Activated CD8-positive, alpha-beta memory T cell treated with anti-CD3 and anti-CD28 coated beads, Interleukin-2, amount 50 U/mL, for 1 hour (primary cell): Measurements from ENCODE around the gene LRRC7.
"Not testable (repeated sequence)": the region's sequence is repeated elsewhere in the genome, so short reads cannot be mapped to it uniquely, and the experiment has no call there.

Experiments used
- DNase-seq: peaks from one replicate; pipeline ENCODE4 v3.0.0-alpha.2; 2020; ENCODE audit errors: extremely low read depth

The LRRC7 gene

DNA sequence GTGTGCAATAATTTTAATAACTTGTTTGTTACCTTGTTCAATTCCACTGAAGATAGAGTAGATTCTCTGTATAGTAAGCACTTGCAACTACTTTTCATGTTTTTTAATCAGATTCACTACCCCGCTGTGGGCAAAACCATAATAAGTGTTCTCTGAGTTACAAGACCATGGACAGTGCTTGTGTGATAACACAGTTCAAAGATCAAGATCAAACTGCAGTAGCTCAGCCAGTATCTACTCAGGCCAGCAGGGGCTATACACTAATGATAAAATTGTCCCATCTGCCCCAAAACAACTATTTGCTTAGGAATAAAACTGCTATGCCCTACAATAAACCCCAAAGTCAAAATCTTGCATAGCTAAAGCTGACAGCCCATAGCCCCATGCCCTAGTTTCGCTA lies 129.6 kb downstream of the LRRC7 start:
- no peak for DNase-seq

DNA sequence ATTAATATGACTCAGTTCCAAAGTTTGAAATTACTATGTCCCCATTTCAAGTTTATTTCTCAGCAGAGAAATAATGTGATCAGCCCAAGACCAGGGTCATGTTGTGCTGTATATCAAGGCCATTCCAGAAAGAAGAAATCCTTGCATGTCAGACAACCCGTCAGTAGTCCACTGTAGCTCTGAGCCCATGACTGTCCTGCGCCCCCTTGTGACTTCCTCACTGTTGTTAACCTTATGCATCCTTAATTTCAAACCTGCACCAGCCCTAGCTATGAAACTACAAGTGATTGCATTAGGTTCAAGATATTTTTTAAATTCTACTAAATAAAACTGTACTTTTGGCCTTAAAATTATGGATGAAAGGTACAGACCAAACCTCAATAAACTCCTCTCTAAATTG lies 133.0 kb downstream of the LRRC7 start:
- DNase-seq, result no peak

DNA sequence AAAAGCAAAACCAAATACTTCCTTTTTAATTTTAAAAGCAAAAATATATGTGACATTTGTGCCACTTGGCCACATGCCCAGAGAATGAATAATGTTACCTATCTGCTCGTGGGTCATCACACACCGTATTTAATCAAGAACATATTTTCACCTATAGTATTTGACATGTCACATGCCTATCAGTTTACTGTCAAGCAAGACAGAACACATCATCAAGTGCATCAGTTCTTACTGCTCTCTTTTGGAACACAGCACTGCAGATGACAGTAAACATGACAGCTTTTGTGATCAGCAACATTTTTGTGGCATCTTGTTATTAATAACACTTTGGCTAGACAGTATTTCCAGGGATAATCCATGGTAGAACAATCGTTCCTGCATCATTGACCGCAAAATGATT lies 134.4 kb downstream of the LRRC7 start:
- no peak for DNase-seq

DNA sequence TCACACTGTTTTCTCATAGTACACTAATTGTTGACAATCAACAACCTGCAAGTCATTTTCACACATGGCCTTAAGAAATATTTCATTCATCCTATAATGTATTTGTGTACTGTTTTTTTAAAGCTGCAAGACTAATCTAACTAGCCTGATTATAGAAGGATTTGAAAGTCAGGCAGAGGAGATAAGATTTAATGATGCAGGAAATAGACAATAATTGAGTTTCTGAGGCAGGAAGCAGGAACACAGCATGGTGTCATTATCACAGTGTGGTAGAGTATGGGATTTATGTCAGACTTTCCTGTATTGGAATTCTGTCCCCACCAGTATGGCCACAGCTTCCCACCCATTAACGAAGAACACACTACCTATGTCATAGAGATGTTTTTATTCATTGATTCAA lies 138.8 kb downstream of the LRRC7 start:
- no peak for DNase-seq

DNA sequence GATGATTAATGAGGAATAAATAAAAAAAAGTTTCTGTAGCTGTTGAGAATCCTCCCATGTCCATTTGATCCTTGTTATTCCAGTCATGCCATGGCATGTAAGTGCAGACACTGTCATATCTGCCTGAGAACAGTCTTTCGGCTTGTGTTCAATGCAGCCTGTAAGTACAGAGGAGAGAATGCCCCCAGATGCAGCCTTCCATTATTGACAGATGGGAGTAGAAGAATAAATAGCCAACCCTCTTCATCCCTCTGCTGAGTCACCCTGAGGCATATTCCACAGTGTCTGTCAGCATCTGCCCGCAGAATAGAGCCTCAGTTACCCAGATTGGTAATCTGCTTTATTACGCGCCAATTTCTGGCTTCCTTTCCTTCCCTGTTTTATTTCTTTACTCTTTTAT lies 139.4 kb downstream of the LRRC7 start:
- DNase-seq, result no peak

DNA sequence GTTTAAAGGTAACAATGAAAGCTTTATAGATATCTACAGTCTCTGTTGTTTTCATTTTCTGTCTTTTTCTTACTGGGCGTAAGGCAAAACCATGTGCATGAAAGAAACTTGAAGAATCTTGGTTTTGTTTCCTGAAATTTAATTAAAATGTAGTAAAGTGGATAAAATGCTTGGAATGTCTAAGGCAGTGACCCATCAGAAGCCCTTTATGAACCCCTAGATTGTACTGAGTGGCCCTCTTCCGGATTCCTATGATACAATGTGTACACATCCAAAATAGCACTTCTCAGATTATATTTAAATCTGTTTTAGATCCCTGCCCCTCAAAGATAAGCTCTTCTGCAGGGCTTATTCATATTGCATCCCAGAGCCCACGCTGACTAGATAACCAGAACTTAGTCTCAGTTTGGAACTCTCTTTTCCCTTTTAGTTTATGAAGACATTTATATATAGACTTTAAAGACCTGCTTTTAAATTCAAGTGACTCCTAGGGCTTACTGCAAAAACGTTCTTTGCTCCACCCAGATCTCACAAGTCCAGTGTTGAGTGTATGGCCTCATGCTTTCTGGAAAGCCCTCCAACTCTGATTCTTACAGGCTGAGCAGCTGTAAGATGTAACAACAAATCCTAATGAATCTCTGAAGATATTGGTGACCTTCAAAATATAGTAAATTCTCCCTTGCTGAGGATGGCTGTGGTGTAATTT lies 142.9 kb downstream of the LRRC7 start:
- no peak for DNase-seq

DNA sequence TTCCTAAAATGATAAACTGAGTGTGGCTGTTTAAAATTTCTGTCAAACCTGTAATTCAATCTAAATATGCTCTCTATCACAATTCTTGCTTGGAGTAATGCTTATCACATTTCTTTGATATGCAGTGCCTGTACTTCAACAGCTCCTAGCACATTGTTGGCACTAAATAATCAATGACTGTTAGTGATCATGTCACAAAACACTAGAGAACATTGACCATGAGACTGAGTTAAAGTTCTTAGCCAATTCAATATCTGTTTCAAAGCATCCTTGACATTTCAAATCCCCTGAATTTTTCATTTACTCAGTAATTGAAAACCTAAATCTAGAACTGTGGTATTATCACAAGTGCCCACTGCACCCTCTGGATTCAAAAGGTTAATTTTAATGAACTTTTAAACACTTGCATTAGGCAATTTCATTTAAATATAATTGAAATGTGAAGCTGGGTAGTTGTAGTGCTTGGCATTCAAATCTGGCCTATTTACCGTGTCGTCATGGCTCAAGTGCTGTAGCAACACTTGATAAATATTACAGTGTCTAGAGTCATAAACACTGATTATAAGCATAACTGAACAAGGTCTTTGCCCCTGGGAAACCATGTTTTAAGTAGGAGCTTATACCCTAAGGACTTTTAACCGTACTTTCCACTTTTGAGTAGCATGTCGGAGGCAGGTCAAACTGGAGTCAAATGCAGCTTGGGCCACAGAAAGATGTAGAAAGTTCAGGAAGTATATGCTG lies 143.6 kb downstream of the LRRC7 start:
- DNase-seq, result no peak

DNA sequence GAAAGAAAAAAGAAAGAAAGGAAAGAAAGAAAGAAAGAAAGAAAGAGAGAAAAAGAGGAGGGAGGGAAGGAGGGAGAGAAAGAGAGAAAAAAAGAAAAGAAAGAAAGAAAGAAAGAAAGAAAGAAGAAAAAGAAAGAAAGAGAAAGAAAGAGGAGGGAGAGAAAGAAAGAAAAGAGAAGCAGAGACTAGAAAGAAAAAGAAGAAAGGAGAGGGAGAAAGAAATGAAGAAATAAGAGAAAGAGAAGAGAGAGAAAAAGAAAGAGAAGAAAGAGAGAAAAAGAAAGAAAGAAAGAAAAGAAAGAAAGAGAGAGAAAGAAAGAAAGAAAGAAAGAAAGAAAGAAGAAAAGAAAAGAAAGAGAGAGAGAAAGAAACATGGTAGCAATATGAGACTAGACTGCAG lies 150.1 kb downstream of the LRRC7 start:
- not testable (repeated sequence) for DNase-seq

DNA sequence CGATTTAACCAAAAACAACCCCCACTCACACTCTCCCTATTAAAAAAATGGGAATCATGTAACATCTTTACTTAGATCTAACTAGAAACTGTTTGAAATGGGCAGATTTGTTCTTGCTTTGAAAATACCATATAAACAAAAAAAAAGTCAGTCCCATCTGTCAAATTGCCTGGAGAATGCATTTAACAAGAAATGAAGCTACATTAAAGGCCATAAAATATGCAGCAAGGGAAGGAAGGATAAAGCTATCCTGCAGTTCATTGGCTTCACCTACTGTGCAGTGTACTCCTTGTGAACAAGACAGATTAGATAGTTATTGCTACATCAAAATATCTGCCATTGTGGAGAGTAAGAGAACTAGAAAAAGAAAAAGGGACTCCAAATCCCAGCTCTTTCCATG lies 160.5 kb downstream of the LRRC7 start:
- DNase-seq, result no peak

DNA sequence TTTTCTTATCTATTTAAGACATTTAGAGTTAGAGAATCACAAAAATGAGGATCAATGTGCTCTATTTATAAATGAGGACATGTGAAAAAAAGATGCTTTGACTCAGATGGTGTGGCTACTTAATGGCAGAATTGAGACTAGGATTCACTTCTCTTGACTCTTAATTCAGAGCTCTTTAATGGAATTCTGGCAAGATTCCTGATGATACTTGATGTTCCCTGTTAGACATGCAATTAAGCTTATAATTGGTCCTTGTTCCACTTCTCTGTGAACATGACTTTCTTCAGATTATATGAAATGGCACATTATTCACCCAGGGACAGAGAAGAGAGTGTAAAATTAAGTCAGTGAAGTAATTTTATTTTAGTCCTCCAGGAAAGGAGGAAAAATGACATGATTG lies 165.3 kb downstream of the LRRC7 start:
- no peak for DNase-seq

DNA sequence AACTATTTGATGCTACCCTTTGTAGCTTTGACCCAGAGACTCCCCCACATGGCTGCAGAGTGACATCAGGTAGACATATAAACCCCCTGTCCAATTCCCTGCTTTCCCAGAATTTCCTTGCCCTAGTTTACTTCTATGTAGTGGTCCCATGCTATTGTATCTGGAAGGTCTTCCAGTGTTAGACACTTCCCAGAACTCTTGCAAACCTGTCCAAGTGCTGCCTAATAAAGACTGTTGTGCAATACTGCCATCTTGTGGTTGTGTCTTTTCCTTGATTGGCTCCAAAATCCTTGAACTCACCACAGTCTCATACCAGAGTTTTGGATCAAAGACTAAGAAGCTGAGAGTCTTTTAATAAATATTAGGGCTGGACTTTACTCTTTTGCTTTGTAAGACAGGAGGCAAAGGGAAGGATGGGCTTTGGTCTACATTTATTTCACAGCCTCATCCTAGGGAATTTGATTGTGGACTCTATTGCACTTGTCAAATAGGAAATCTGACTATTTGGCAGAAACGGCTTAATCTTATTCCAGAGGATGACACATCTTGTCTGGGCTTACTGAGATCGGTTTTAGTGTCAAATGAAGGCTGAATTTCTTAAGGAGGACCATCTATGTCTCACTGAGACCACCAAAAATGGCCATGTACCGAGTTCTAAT lies 169.9 kb downstream of the LRRC7 start:
- no peak for DNase-seq

DNA sequence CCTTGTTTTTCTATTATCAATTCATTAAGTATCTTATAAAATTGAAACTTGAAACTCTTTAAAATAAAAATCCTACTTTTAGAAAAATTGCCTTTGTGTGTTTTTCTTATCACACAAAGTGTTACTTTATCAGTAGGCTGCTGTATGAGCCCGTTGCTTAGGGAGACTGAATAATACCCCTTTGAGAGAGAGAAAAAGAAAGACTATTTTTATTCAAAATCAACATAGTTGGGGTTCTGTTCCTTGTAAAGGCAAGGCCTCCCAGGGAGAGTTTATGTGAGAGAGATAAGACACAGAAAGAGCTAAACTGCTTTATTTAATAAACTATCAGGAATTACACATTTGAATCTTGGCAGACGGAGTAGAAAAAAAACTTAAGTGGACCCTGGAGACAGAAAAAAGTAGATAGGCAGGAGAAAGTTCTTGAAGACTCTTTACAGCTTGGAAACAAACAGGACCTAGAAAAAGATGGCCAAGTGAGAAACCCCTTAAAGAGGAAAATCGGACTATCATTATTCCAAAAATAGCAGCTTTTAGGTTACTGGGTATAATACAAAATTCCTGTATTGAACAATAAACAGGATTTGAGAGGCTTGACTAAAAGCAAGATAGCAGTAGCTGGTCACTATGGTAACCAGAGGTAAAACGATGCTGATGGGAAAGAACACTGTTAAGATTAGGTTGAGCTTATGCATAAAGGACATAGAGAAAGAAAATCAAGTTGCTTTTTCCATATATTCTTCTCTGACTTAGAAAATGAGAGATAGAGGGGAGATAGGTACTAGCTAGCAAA lies 170.9 kb downstream of the LRRC7 start:
- DNase-seq, result no peak

DNA sequence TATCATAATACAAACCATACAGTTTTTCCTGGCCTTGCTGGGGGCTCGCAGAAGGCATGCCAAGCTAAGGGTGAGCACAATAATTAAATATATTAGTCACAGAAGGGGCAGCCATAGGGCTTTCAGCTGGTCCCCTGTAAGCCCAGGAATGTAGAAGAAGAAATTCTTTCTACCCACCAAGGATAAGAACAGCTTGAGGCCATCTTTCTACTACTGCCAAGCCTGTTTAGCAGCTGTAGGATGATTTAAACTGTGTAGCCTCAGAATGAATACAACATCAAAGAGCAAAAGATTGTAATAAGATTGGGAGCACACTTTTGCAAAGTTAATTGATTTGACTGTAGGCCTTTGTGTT lies 171.5 kb downstream of the LRRC7 start:
- no peak for DNase-seq

DNA sequence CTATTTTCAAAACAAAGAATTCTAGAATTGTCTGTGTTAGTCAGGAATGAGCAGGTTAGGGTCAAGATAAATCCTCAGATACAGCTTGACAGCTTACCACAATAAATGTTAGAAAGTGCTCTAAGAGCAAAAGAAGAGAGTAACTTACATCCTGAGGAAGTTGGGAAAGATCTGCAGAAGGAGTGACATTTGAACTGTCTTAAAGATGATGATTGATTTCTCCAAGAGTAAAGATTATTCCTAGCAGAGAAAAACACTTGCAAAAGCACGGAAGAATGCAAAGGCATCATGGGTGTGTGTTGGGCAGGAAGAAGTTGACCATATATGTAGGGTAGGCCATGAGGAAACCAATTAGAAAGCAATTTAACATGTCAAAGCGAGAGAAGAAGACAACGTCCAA lies 175.4 kb downstream of the LRRC7 start:
- DNase-seq, result no peak

DNA sequence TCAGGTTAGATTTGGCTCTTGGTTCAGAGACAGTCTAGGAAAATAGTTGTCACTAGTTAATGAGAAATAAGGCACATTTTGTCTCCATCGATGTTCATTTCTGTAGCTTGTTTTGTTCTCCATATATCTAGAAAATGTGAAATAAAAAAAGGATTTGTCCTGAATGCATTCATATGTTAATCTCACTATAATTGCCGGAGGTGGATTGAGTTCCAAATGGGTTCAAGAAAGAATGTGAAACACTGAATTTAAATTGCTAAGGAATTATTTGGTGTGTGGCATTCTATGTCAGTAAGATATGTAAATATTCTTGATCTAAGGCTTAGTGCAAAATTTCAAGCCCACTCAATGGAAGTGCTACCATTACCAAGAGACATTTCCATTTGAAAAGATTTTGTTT lies 176.7 kb downstream of the LRRC7 start:
- DNase-seq, result no peak

DNA sequence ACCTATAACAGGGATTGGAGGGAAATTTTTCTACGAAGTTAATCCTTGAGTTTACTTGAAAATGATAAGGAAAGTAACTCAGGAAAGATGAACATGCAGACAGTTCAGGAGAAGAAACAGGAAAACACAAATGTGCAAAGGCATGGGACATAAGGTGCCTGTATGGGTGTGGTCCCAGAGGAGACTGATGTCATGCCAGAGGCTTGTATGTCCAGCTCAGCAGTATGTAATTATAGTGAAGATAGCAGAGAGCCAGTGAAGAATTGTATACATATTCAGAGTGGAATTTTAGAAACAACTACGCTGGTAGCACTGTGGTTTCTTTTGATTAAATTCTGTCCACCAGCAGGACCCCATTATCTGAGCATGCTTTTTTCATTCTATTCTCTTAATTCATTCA lies 179.5 kb downstream of the LRRC7 start:
- no peak for DNase-seq

DNA sequence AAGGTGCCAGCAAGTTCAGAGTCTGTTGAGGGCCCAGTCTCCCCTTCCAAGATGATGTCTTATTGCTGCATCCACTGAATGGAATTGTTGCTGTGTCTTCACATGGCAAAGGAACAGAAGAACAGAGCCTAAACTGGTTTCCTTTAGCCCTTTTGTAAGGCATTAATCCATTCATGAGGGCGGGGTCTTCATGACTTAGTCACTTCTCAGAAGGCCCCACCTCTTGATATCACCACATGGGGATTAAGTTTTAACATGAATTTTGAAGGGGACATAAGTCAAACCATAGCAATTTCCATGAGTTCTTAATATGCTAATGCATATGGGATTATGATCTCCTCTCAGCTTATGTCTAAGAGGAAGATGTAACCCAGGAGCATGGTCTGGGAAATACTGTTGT lies 182.9 kb downstream of the LRRC7 start:
- DNase-seq, result no peak

DNA sequence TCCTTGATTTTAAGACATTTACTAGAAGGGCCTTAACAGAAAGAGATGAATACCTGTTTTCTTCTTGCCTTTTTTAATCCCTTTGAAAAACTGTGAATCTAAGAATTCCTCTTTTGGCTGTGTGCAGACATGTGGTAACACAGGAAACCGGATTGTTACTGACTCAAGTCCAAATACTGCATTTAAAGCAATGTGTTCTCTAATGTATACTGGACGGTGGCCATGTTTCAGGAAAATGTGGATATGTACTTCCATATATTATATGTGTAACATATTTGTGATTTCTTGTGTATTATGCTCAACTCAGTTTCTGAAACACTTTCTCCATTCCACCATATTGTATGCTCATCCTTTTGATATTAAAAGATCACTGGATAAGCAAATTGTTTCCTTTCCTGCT lies 185.1 kb downstream of the LRRC7 start:
- no peak for DNase-seq

DNA sequence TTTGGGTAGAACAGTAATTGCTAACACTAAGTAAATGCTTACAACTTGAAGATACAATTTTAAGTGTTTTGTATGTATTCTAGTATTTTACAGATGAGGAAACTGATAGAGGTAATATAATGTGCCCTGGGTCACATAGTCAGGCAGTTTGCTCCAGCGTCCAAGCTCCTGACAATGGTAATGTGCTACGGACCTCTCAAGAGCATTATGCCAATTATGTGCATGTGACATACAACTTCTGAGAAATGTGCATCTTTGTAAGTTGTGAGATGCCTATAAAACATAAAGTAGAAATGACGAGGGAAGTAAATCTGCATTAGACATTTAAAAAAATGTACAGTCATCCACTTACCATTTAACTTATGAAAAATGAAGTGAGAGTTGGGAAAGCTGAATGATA lies 186.8 kb downstream of the LRRC7 start:
- no peak for DNase-seq

DNA sequence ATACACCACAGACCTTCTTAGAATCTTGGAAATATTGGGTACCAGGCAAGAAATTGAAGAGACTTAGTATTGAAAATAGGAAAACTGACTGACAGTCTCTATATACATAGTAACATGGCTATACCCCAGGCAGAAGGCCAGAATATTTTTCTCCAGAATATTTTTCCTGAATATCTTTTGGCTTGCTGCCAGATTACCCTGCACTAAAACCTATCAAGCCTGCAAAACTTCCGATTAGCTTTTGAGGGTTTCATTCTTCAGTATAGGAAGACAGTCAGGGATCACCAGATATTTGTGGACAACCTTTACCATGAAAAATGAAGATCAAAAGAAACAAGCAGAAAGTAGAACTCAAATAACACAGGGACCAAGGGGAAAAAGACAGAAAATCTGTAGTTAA lies 187.9 kb downstream of the LRRC7 start:
- DNase-seq, result no peak

DNA sequence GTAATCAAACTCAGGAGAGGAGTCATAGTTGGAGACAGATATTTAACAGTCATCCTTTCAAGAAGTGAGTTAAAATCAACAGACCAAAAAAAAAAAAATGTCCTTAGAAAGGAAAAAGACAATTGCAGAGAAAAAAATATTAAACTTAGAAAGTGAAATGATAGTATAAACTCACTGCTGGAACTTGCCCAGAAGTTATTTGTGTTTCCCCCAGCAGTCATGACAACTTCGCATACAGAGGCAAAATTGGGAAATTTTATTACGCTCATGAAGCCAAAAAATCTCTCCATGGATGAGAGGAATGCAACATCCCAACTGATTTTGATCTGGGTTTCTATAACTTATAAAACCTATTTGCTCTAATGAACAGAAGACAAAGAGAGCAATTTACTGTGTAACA lies 198.2 kb downstream of the LRRC7 start:
- no peak for DNase-seq

DNA sequence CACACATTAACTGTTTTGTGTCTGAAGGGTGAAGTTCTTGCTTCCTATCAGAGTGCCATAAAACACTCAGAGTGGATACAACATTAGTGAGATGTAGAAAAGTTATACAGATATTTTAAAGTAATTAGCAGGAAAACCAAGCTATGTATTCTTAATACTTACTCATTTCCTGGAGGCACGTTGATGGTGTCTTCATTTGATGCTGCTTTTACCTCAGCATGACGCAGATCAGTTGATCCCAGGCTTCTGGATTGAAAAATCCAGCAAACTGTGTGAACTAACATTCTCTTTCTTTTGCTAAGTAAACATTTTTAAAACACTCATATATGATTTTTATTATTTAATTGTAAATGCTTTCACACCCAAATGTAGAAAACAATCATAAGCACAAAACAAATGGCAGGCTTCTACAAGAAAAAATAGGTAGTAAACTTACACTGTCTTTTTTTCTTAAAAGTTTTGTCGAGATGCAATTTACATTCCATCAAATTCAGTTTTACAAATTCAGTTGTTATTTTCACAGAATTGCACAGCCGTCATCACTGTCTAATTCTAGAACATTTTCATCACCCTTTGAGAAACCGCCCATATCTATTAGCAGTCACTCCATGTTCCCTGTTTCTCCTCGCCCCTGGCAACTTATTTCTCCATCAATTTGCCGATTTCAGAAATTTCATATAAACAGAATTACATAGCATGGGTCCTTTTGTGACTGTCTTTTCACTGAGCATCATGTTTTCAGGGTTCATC lies 198.9 kb downstream of the LRRC7 start:
- no peak for DNase-seq
